Epithelial cell of esophagus (primary cell): ENCODE data around the gene COL20A1.

Experiments used
- DNase-seq: peaks from one replicate; pipeline ENCODE4 v3.0.0; 2010; ENCODE audit warnings: low read depth
- H3K4me3 ChIP-seq: 2 replicates; pipeline ENCODE4 v1.5.1; 2011; ENCODE audit warnings: mild to moderate bottlenecking, low read length, control low read depth
- CTCF ChIP-seq: IDR thresholded peaks from 2 replicates; pipeline ENCODE4 v1.5.1; 2011; ENCODE audit warnings: low read depth, mild to moderate bottlenecking, low read length, control low read depth, inconsistent platforms; ENCODE audit not compliant: insufficient read depth; ENCODE audit errors: missing control alignments

The COL20A1 gene

GRCh38 chr20:63292904-63293303, at the start of gene COL20A1:
Gene COL20A1, plus strand, starts transcription at chr20:63293186. Its CDS starts 1,922 bp downstream, at chr20:63295108.
- H3K4me3 ChIP-seq: no peak within 1 kb of the TSS
- no peak for TF ChIP-seq CTCF
- no peak for DNase-seq

- H3K4me3 ChIP-seq: no peak overlapping the region
- DNase-seq: no peak
- TF ChIP-seq CTCF: no peak
These were observed 49.3 kb upstream of the COL20A1 start for GRCh38 chr20:63243604-63244247.

GRCh38 chr20:63244468-63244867, 48.5 kb upstream of the COL20A1 start:
- no peak for TF ChIP-seq CTCF
- no peak overlapping the region for H3K4me3 ChIP-seq
- no peak for DNase-seq

GRCh38 chr20:63246490-63247288, 46.3 kb upstream of the COL20A1 start:
- no peak for TF ChIP-seq CTCF
- DNase-seq: no peak
- H3K4me3 ChIP-seq: no peak overlapping the region

- no peak for DNase-seq
- H3K4me3 ChIP-seq: no peak overlapping the region
- TF ChIP-seq CTCF: no peak
These were observed 45.2 kb upstream of the COL20A1 start for GRCh38 chr20:63247671-63248228.

- DNase-seq: no peak
- no peak for TF ChIP-seq CTCF
- no peak overlapping the region for H3K4me3 ChIP-seq
These were observed 44.0 kb upstream of the COL20A1 start for GRCh38 chr20:63248835-63249591.
